Activated CD4-positive, alpha-beta T cell treated with anti-CD3 and anti-CD28 coated beads, Interleukin-2, amount 50 U/mL, for 4 hours (primary cell): ENCODE results near the gene TEX101.

Source experiments
- DNase-seq, 2 experiments: peaks; one replicate each; pipeline ENCODE4 v3.0.0-alpha.2; 2020

TEX101 gene

GRCh38 chr19:43450545-43450997 is 35.9 kb downstream of the TEX101 start:
- DNase-seq: no peak

- no peak for DNase-seq
Observed at GRCh38 chr19:43452582-43452981, 37.9 kb downstream of the TEX101 start.

GRCh38 chr19:43454031-43454430 is 39.3 kb downstream of the TEX101 start:
- DNase-seq: no peak

DNA sequence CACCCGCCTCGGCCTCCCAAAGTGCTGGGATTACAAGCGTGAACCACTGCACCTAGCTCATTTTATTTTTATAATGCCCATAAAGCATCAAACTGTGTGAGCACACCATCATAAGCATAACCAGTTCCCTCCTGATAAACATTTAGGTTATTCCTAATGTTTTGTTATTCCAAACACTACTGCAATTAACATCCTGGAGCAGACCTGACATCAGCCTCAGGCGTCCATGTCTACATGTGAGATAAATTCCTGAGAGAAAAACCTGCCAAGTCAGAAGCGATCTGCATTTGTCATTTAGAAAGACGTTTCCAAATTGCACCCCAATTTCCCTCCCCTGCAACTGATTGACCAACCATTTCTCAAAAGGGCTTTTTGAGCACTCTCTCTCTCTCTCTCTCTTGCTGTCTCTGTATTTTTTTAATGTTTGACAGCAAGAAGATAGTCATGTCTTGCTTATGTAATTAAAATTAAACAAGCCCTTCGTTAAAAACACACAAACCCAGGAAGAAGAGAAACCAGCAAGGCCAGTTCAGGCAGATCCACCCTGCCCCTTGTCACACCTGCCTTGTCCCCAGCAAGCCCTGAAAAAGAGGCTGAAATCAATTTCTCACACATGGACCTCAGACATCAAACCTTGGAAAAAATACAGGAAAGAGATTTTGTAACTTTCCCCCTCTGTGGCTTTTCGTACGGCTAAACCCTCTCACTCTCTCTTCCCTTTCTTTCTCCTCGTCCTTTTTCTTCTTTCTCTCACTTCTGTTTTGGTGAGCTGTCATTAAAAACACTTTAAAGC is 40.8 kb downstream of the TEX101 start:
- no peak for DNase-seq

GRCh38 chr19:43457809-43458208 is 43.1 kb downstream of the TEX101 start:
- no peak for DNase-seq

GRCh38 chr19:43460362-43461016 is 45.8 kb downstream of the TEX101 start:
- no peak for DNase-seq

- DNase-seq: no peak
Observed at GRCh38 chr19:43461303-43461702, 46.6 kb downstream of the TEX101 start.

DNA sequence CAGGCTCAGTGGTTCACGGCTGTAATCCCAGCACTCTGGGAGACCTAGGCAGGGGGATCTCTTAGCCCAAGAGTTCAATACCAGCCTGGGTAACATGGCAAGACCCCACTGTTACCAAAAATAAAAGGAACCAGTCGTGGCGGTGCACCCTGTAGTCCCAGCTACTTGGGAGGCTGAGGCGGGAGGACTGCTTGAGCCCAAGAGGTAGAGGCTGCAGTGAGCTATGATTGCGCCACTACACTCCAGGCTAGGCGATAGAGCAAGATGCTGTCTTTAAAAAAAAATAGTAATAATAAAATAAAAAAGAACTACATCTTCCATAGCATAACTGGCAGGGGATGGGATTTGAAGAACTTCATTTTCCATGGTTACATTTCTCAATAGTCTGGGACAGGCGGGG is 47.7 kb downstream of the TEX101 start:
- DNase-seq: no peak

DNA sequence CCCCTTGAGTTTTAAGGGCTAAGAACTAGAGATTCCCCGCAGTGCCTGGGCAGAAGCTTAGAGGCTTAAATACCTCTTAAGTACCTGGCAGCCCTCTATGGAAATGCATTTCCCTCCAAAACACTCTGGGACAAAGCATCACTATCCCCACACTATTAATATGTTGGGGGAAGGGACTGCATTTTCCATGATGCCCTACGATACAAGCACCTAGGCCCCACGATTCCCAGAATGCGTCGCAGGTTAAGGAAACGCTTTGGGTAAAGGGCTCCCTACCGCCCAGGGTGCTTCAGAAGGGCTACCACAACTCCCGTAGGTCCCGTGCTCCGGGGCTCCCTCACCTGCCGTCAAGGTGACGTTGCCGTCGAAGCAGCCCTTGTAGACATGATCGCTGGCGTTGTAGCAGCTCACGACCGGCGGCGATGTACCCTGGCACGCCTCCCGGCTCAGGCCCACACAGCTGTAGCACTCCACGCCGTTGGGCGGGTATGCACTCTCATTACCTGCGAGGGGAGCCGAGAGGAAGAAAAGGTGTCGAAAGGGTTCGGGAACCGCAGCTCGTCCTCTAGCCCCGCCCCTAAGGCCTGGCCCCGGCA is 48.2 kb downstream of the TEX101 start:
- DNase-seq: no peak

DNA sequence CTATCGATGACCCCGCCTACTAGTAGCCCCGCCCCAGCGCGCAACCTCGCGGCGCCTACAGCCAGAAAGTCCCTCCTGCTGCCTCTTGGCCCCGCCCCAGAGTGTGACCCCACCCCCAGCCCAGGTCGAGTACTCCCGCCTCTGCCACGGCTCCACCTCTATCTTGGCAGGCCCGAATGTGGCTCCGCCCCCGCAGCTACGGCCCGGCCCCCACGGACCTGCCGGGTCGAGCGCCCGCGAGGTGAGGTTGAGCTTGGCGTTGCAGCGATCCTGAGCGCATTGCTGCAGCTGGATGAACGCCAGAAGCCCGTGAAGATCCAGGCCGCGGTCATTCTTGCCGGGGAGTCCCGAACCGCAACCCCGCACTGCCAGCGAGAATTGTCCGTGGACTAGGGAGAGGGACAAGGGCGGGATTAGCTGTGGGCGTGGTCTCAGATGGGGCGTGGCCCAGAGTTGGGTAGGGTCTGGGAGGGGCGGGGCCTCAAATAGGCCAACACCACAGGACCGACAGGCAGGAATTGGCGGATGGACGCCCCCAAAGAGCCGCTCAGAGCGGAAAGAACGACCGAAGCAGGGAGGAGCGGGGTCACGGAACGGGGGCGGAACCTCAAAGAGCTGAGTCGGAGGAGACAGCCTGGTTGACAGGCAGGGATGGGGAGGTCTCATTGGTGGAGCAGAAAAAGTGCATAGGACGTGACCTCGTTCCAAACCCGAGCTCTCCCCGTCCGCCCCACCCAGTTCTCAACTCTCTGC is 48.9 kb downstream of the TEX101 start:
- DNase-seq: peak; percentile 100

- DNase-seq: no peak
Observed at GRCh38 chr19:43464134-43464775, 49.6 kb downstream of the TEX101 start.

GRCh38 chr19:43465468-43466120 is 50.9 kb downstream of the TEX101 start, which contains the start of gene LYPD3:
Gene LYPD3 (minus strand): TSS chr19:43465608. CDS start chr19:43465571, 37 bp downstream.
- DNase-seq: no peak

DNA sequence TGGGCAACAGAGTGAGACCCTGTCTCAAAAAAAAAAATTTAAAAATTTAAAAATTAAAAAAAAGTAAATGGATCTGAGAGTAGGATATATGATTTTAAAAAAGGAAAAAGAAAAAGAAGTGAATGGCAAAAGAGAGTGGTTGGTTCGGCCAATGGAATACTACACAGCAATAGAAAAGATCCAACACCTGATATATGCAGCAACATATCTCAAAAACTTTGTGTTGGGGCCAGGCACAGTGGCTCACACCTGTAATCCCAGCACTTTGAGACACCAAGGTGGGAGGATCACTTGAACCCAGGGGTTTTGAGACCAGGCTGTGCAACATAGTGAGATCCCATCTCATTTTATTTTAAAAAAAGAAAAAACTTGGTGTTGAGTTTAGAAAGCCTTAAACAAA is 52.1 kb downstream of the TEX101 start:
- no peak for DNase-seq

DNA sequence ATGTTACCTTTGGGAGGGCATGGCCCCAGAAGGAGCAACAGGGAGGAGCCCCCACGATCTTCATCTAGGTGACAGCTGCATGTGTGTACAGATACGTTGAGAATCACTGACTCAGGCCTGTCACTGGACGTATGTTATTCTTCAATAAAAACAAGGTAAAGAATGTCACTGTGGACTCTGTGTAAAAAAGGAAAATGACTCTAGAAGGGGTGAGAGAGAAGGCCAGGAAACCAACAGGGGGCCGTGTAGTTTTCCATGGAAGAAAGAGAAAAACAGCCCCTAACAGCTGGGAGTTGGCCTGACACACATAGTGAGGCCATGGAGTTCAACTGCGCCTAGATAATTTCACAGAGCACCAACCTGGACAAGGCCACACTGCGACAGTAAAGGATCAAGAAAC is 52.6 kb downstream of the TEX101 start:
- DNase-seq: no peak

- no peak for DNase-seq
Observed at GRCh38 chr19:43467730-43468129, 53.0 kb downstream of the TEX101 start.
